SK-N-SH (cell line): ENCODE results near the gene AKAP6. TPM values are rescaled to one million over a fixed set of nuclear protein-coding genes. Genes with fewer than 3 reads are reported as not detected.

Source experiments
- CTCF ChIA-PET: fragments of 300-600, 350-600 bp; formaldehyde crosslinking; extraction: SDS; loops from one replicate; lab custom pipeline; 2021; lab: Yijun Ruan, JAX
- POLR2A ChIA-PET: fragments of 350-600 bp; sonication (Branson Sonifier 250); formaldehyde crosslinking; extraction: SDS; loops from one replicate; lab custom pipeline; 2020; ENCODE audit warnings: antibody characterized with exemption, inconsistent platforms; lab: Yijun Ruan, JAX
- DNase-seq: peaks from one replicate; pipeline ENCODE4 v3.0.0; 2012
- H2AFZ ChIP-seq: fragments of 200-600 bp; sonication (generic); 2 replicates; pipeline ENCODE4 v1.8.1; 2016; ENCODE audit warnings: antibody characterized with exemption, mild to moderate bottlenecking, low read depth
- H3F3A ChIP-seq: fragments of 200-600 bp; sonication (generic); replicated peaks from 2 replicates; pipeline ENCODE3; 2016; ENCODE audit warnings: antibody characterized with exemption, mild to moderate bottlenecking; ENCODE audit not compliant: insufficient read depth
- H3K27ac ChIP-seq, 2 experiments: fragments of 200-500 bp in 1 of 2; fragments of 200-600 bp in 1 of 2; sonication (Bioruptor generic) in 1 of 2; sonication (generic), shearing (Covaris generic) in 1 of 2; 2 replicates each; pipeline versions ENCODE4 v1.5.1 to v1.6.1; 2014 to 2016; ENCODE audit warnings: low read depth in 2 of 2, inconsistent platforms in 1 of 2, low read length in 1 of 2, mild to moderate bottlenecking in 1 of 2, mixed read lengths in 1 of 2
- H3K27me3 ChIP-seq: fragments of 200-600 bp; sonication (generic), shearing (Covaris generic); 2 replicates; pipeline ENCODE4 v1.6.1; 2016; ENCODE audit warnings: mixed run types; ENCODE audit not compliant: insufficient read depth
- H3K36me3 ChIP-seq, 2 experiments: fragments of 200-500 bp in 1 of 2; fragments of 200-600 bp in 1 of 2; sonication (Bioruptor generic) in 1 of 2; sonication (generic) in 1 of 2; replicated peaks in 1 of 2; 2 replicates each; pipeline versions ENCODE3 to v1.5.1; 2014 to 2016; ENCODE audit warnings: low read length in 1 of 2, mild to moderate bottlenecking in 1 of 2; ENCODE audit not compliant: insufficient read depth in 2 of 2, control insufficient read depth in 1 of 2
- H3K4me1 ChIP-seq, 2 experiments: fragments of 200-500 bp in 1 of 2; fragments of 200-600 bp in 1 of 2; sonication (Bioruptor generic) in 1 of 2; sonication (generic), shearing (Covaris generic) in 1 of 2; 2 replicates each; pipeline versions ENCODE4 v1.5.1 to v1.6.1; 2014 to 2016; ENCODE audit warnings: low read depth in 1 of 2, low read length in 1 of 2, mixed run types in 1 of 2; ENCODE audit not compliant: insufficient read depth in 2 of 2, control insufficient read depth in 1 of 2
- H3K4me2 ChIP-seq: fragments of 200-600 bp; sonication (generic), shearing (Covaris generic); 2 replicates; pipeline ENCODE4 v1.6.1; 2017; ENCODE audit warnings: mixed run types
- H3K4me3 ChIP-seq, 2 experiments: fragments of 200-500 bp in 1 of 2; fragments of 200-600 bp in 1 of 2; sonication (Bioruptor generic) in 1 of 2; sonication (generic), shearing (Covaris generic) in 1 of 2; 2 replicates each; pipeline versions ENCODE4 v1.5.1 to v1.8.1; 2014 to 2016; ENCODE audit warnings: low read depth in 2 of 2, inconsistent platforms in 1 of 2, low read length in 1 of 2, mild to moderate bottlenecking in 1 of 2, mixed read lengths in 1 of 2, moderate library complexity in 1 of 2
- H3K79me2 ChIP-seq: fragments of 200-600 bp; sonication (generic); 2 replicates; pipeline ENCODE4 v1.8.1; 2017; ENCODE audit warnings: mild to moderate bottlenecking; ENCODE audit not compliant: insufficient read depth
- H3K9ac ChIP-seq: fragments of 200-600 bp; sonication (generic); 2 replicates; pipeline ENCODE4 v1.6.1; 2017; ENCODE audit warnings: mixed run types
- H3K9me2 ChIP-seq: fragments of 200-600 bp; sonication (generic); 2 replicates; pipeline ENCODE4 v1.6.1; 2017; ENCODE audit warnings: mixed run types
- H3K9me3 ChIP-seq: fragments of 200-600 bp; sonication (generic); 2 replicates; pipeline ENCODE4 v1.6.1; 2017; ENCODE audit warnings: mixed run types, mild to moderate bottlenecking, moderate library complexity
- H4K20me1 ChIP-seq: fragments of 200-600 bp; sonication (generic); 2 replicates; pipeline ENCODE4 v1.6.1; 2017; ENCODE audit warnings: mild to moderate bottlenecking, mixed run types; ENCODE audit not compliant: insufficient read depth
- EP300 ChIP-seq, 2 experiments: IDR thresholded peaks; 2 replicates each; pipeline versions ENCODE4 v1.4.0 to v1.6.1; 2012; ENCODE audit warnings: borderline replicate concordance in 1 of 2, low read depth in 1 of 2, low read length in 1 of 2
- FOSL2 ChIP-seq: IDR thresholded peaks from 2 replicates; pipeline ENCODE4 v1.4.0; 2012; ENCODE audit warnings: low read depth, mild to moderate bottlenecking, moderate library complexity, borderline replicate concordance
- FOXM1 ChIP-seq: IDR thresholded peaks from 2 replicates; pipeline ENCODE4 v1.4.0; 2012; ENCODE audit warnings: low read depth, mild to moderate bottlenecking
- GABPA ChIP-seq: IDR thresholded peaks from 2 replicates; pipeline ENCODE4 v1.4.0; 2012; ENCODE audit warnings: low read depth, mild to moderate bottlenecking
- GATA2 ChIP-seq: sonication (generic); formaldehyde crosslinking; IDR thresholded peaks from 2 replicates; pipeline ENCODE4 v1.5.0; 2020; ENCODE audit warnings: mild to moderate bottlenecking, missing genetic modification reagents
- IRF3 ChIP-seq: fragments of 150-350 bp; IDR thresholded peaks from 2 replicates; pipeline ENCODE4 v1.6.1; 2016; ENCODE audit warnings: mild to moderate bottlenecking, low read depth, low read length
- MEF2A ChIP-seq: IDR thresholded peaks from 2 replicates; pipeline ENCODE4 v1.4.0; 2012; ENCODE audit warnings: low read depth, borderline replicate concordance
- MXI1 ChIP-seq: IDR thresholded peaks from 2 replicates; pipeline ENCODE4 v1.6.1; 2012; ENCODE audit warnings: mild to moderate bottlenecking, low read depth, low read length, improper control_type of control experiment
- POLR2AphosphoS5 ChIP-seq: IDR thresholded peaks from 2 replicates; pipeline ENCODE4 v1.6.1; 2012; ENCODE audit warnings: low read depth, low read length
- RAD21 ChIP-seq: IDR thresholded peaks from 2 replicates; pipeline ENCODE4 v1.6.1; 2012; ENCODE audit warnings: mild to moderate bottlenecking, low read length
- RCOR1 ChIP-seq: fragments of 150-350 bp; IDR thresholded peaks from 2 replicates; pipeline ENCODE4 v1.6.1; 2017; ENCODE audit warnings: antibody characterized with exemption, low read length
- REST ChIP-seq: IDR thresholded peaks from 2 replicates; pipeline ENCODE4 v1.6.1; 2012; ENCODE audit warnings: mild to moderate bottlenecking, low read depth, low read length, moderate library complexity
- RXRA ChIP-seq: IDR thresholded peaks from 2 replicates; pipeline ENCODE4 v1.4.0; 2012; ENCODE audit warnings: low read depth, mild to moderate bottlenecking, borderline replicate concordance
- SIN3A ChIP-seq: IDR thresholded peaks from 2 replicates; pipeline ENCODE4 v1.6.1; 2012; ENCODE audit warnings: low read depth, mild to moderate bottlenecking, low read length, moderate library complexity, borderline replicate concordance
- USF2 ChIP-seq: fragments of 150-350 bp; IDR thresholded peaks from 2 replicates; pipeline ENCODE4 v1.6.1; 2017; ENCODE audit warnings: antibody characterized with exemption, low read length, low read depth, borderline replicate concordance
- YY1 ChIP-seq: IDR thresholded peaks from 2 replicates; pipeline ENCODE4 v1.4.0; 2012; ENCODE audit warnings: low read depth, mild to moderate bottlenecking
- WGBS: methylation state at CpG from one replicate; pipeline ENCODE4 v1.1.6; 2017; ENCODE audit warnings: low lambda C conversion rate; 5-methylcytosine and 5-hydroxymethylcytosine counted together
- polyA plus RNA-seq, 3 experiments: library from polyadenylated mRNA; depleted of rRNA; stranded (reverse); fragments of >200 nt; gene quantifications; 2 replicates each; pipeline ENCODE4 v1.2.3, GENCODE V29; 2012

The AKAP6 gene
- polyA plus RNA-seq, 1 of the 3 experiments (the other 2 are of a cell fraction) = 1.7 TPM

- Histone ChIP-seq H3K27ac (peak overlapping the region in 1 of 2 experiments; percentile 87; a peak in 2 of 4 replicates), H2AFZ (no peak overlapping the region), H3K4me2 (peak overlapping the region; percentile 34)
These were observed 433.8 kb downstream of the AKAP6 start for GRCh38 chr14:32762886-32763285.

GRCh38 chr14:32763673-32764072, 434.6 kb downstream of the AKAP6 start:
- TF ChIP-seq FOXM1 = no peak
- TF ChIP-seq GATA2 (CRISPR knock-in tag) = no peak
- TF ChIP-seq EP300 (IDR thresholded peaks at IDR 0.05; ENCODE audit: borderline replicate concordance in 1 of 2, low read depth in 1 of 2, low read length in 1 of 2) = no peak
- no peak for TF ChIP-seq IRF3
- no peak for TF ChIP-seq MEF2A
- TF ChIP-seq RXRA = no peak
- no peak for TF ChIP-seq GABPA
- TF ChIP-seq RAD21 = no peak
- TF ChIP-seq REST = no peak
- TF ChIP-seq FOSL2 = no peak
- no peak for TF ChIP-seq USF2
- TF ChIP-seq POLR2AphosphoS5 = no peak
- no peak for TF ChIP-seq RCOR1
- TF ChIP-seq, all 33 proteins: peak for 0
- ChIA-PET POLR2A (no interaction called here), CTCF (no interaction called here)
- Histone ChIP-seq H3K4me1 (peaks cover 0 to 14% of the 10 kb centered on the region in 2 experiments; a peak in 2 of 4 replicates), H3K9ac (peak overlapping the region; percentile 26; the same call in 1 of the 2 replicates), H3K4me3 (no peak overlapping the region), H3K36me3 (peaks cover 0 to 3% of the 10 kb centered on the region in 2 experiments), H3K4me2 (peak overlapping the region; percentile 34), H3K9me3 (no peaks in the 10 kb centered on the region), H3K79me2 (no peaks in the 10 kb centered on the region), H4K20me1 (no peaks in the 10 kb centered on the region), H3K27ac (peak overlapping the region in 1 of 2 experiments; percentile 87; a peak in 2 of 4 replicates), H2AFZ (no peak overlapping the region), H3K27me3 (no peaks in the 10 kb centered on the region), H3F3A (peaks cover 34% of the 10 kb centered on the region), H3K9me2 (no peaks in the 10 kb centered on the region)
- DNase-seq = no peak
- WGBS = 77% methylated on average over 1 of the region's 1 CpG

More at GRCh38 chr14:32762886-32763285, 433.8 kb downstream of the AKAP6 start:
- no peaks in the 10 kb centered on the region for H4K20me1 ChIP-seq
- H3K4me1 ChIP-seq = peaks cover 0 to 14% of the 10 kb centered on the region in 2 experiments; a peak in 2 of 4 replicates
- ChIA-PET POLR2A (no interaction called here), CTCF (interaction anchor here (0.9 to 1.2 kb wide), 2 partner anchors 14 to 17 kb away, joined by 3 to 4 read pairs; no protein-coding TSS in a partner anchor)
- H3K36me3 ChIP-seq = no peaks in the 10 kb centered on the region
- no peaks in the 10 kb centered on the region for H3K9me2 ChIP-seq
- no peak for TF ChIP-seq YY1
- no peak for TF ChIP-seq SIN3A
- TF ChIP-seq MXI1 = no peak
- no peak for TF ChIP-seq FOXM1
- H3K4me3 ChIP-seq = no peak overlapping the region
- WGBS = 88% methylated on average over 2 of the region's 2 CpGs
- H3F3A ChIP-seq = peaks cover 34% of the 10 kb centered on the region
- no peaks in the 10 kb centered on the region for H3K9me3 ChIP-seq
- no peak for DNase-seq
- H3K79me2 ChIP-seq = no peaks in the 10 kb centered on the region
- no peaks in the 10 kb centered on the region for H3K27me3 ChIP-seq
- peak overlapping the region; percentile 26; the same call in 1 of the 2 replicates for H3K9ac ChIP-seq
